ENCODE results near the gene ZNF628. TPM values are rescaled to one million over a fixed set of nuclear protein-coding genes. Genes with fewer than 3 reads are reported as not detected.
A peak's percentile ranks its signal among the peaks of the same experiment; 100 is the strongest.

Gene ZNF628
- total and polyA plus RNA-seq, 2 of the 8 experiments (the other 6 are each of a cell fraction or from before 2014, with no cell fraction given), result 1.7 to 10.8 TPM

GRCh38 chr19:55437410-55437809 is 39.0 kb upstream of the ZNF628 start:
- no peak overlapping the region for H2BK15ac ChIP-seq (ENCODE audit: low read length)
- no peak overlapping the region for H3K14ac ChIP-seq (ENCODE audit: insufficient read length)
- no peak overlapping the region for H3K56ac ChIP-seq (replicated peaks; ENCODE audit: insufficient read length, low read depth, low read length)
- no peak overlapping the region for H3K27ac ChIP-seq (ENCODE audit: low read depth, low read length)
- no peak overlapping the region for H3K9ac ChIP-seq (replicated peaks in 1 of 4; ENCODE audit: extremely low read depth in 1 of 4, low read depth in 3 of 4, low read length in 3 of 4)
- no peak overlapping the region for H3K4ac ChIP-seq (replicated peaks; ENCODE audit: insufficient read length, low read depth, low read length)
- POLR2A ChIA-PET (ENCODE audit: partially characterized antibody), result interaction anchor here (0.6 to 4.0 kb wide), 9 partner anchors 15 to 160 kb away, joined by 3 to 48 read pairs (median 3); partner anchors contain the start of gene UBE2S
- peak in 1 of 2 experiments; percentile 87 for DNase-seq (ENCODE audit: low read depth in 1 of 2, low spot score in 2 of 2)
- H2BK5ac ChIP-seq (ENCODE audit: low read depth, low read length), result no peak overlapping the region
- H3K4me1 ChIP-seq (replicated peaks in 1 of 4; ENCODE audit: control insufficient read depth in 3 of 4, insufficient read depth in 4 of 4, low read length in 3 of 4), result peaks cover 6 to 16% (median 7%) of the 10 kb centered on the region in 4 experiments
- peaks cover 6% of the 10 kb centered on the region for H3K79me1 ChIP-seq (ENCODE audit: low read depth, low read length)
- H3K4me2 ChIP-seq (ENCODE audit: insufficient read depth in 1 of 2, low read depth in 2 of 2, low read length in 2 of 2), result peak overlapping the region in 1 of 2 experiments; percentile 52; a peak in 2 of 4 replicates
- no peak overlapping the region for H3K4me3 ChIP-seq (ENCODE audit: extremely low read depth in 1 of 4, insufficient read depth in 2 of 4, low read depth in 3 of 4, low read length in 4 of 4)
- H3K9me3 ChIP-seq (ENCODE audit: insufficient read depth in 2 of 2, low read depth in 1 of 2, low read length in 1 of 2), result no peaks in the 10 kb centered on the region
- H3K23me2 ChIP-seq (ENCODE audit: low read depth, low read length), result peaks cover 21% of the 10 kb centered on the region; the same call in 1 of the 2 replicates
- H3K36me3 ChIP-seq (ENCODE audit: control insufficient read depth in 2 of 4, insufficient read depth in 4 of 4, low read length in 3 of 4), result no peaks in the 10 kb centered on the region
- no peak overlapping the region for H2BK12ac ChIP-seq (ENCODE audit: low read depth, low read length)
- H4K8ac ChIP-seq (ENCODE audit: extremely low read depth, insufficient read depth, low read length), result no peak overlapping the region
- no peak overlapping the region for H2AK5ac ChIP-seq (ENCODE audit: low read depth, low read length)
- CTCF ChIA-PET (ENCODE audit: partially characterized antibody), result interaction anchor here (0.7 to 1.3 kb wide), 8 partner anchors 10 to 296 kb away, joined by 3 to 9 read pairs (median 4); partner anchors contain the start of gene SYT5
- H2AFZ ChIP-seq (ENCODE audit: low read length), result no peak overlapping the region
- no peak overlapping the region for H2BK120ac ChIP-seq (replicated peaks; ENCODE audit: low read depth, low read length)
- H3K27me3 ChIP-seq (replicated peaks in 1 of 4; ENCODE audit: control insufficient read depth in 3 of 4, extremely low read depth in 1 of 4, insufficient read depth in 3 of 4, low read length in 3 of 4), result peaks cover 13 to 42% (median 35%) of the 10 kb centered on the region in 4 experiments
- FAIRE-seq, result peak; percentile 87
- H2BK20ac ChIP-seq (ENCODE audit: low read length), result no peak overlapping the region
- 9% methylated on average over 17 of the region's 17 CpGs; no CpG with 5 or more reads in 1 of the 2 experiments for WGBS, 2 experiments (ENCODE audit: extremely low coverage in 1 of 2, insufficient coverage in 1 of 2, insufficient read length in 1 of 2, insufficient replicate concordance in 2 of 2, low coverage in 1 of 2, low lambda C conversion rate in 2 of 2, missing lambda C conversion rate in 1 of 2)
- no peak overlapping the region for H4K5ac ChIP-seq (ENCODE audit: insufficient read length, low read depth, low read length)
- H4K20me1 ChIP-seq (replicated peaks in 1 of 2; ENCODE audit: control insufficient read depth in 1 of 2, insufficient read depth in 2 of 2, low read length in 2 of 2), result peaks cover 2 to 20% of the 10 kb centered on the region in 2 experiments
- no peaks in the 10 kb centered on the region for H3K79me2 ChIP-seq (ENCODE audit: control insufficient read depth in 1 of 2, insufficient read depth in 2 of 2, low read length in 2 of 2)
- H4K91ac ChIP-seq (replicated peaks; ENCODE audit: insufficient read length, low read length), result no peak overlapping the region
- H3K18ac ChIP-seq (ENCODE audit: extremely low read depth, low read length), result no peak overlapping the region
- H3K23ac ChIP-seq (ENCODE audit: insufficient read length), result no peak overlapping the region
- no peak for TF ChIP-seq TAF7 (optimal IDR thresholded peaks at IDR 0.05; ENCODE audit: borderline replicate concordance, low read depth, low read length)
- TF ChIP-seq BCL11A (IDR thresholded peaks at IDR 0.05; ENCODE audit: low read depth in 2 of 2, low read length in 2 of 2), result no peak
- TF ChIP-seq SUZ12 (IDR thresholded peaks at IDR 0.05; ENCODE audit: low read length), result no peak
- peak; percentile 60; the same call in 1 of the 2 replicates for TF ChIP-seq SP4 (IDR thresholded peaks at IDR 0.05; ENCODE audit: low read length)
- TF ChIP-seq CBX5 (IDR thresholded peaks at IDR 0.05; ENCODE audit: low read depth, low read length), result no peak
- no peak for TF ChIP-seq BACH1 (IDR thresholded peaks at IDR 0.05; ENCODE audit: low read length)
- no peak for TF ChIP-seq JUND (IDR thresholded peaks at IDR 0.05; ENCODE audit: low read length)
- TF ChIP-seq JUN (IDR thresholded peaks at IDR 0.05; ENCODE audit: low read depth, low read length), result no peak
- peak; percentile 8 to 15; a peak in 2 of 4 replicates for TF ChIP-seq RAD21 (IDR thresholded peaks at IDR 0.05 in 1 of 2, conservative IDR thresholded peaks at IDR 0.05 in 1 of 2; ENCODE audit: low read depth in 2 of 2, low read length in 2 of 2)
- TF ChIP-seq SP1 (IDR thresholded peaks at IDR 0.05; ENCODE audit: low read depth, low read length), result peak; percentile 75
- peak; percentile 90 to 91; a peak in 3 of 4 replicates for TF ChIP-seq SIN3A (conservative IDR thresholded peaks at IDR 0.05 in 1 of 2, IDR thresholded peaks at IDR 0.05 in 1 of 2; ENCODE audit: low read depth in 1 of 2, low read length in 2 of 2)
- TF ChIP-seq ATF2 (IDR thresholded peaks at IDR 0.05; ENCODE audit: low read length), result no peak
